Measurements from ENCODE around the gene ZSCAN30. TPM values are rescaled to one million over a fixed set of nuclear protein-coding genes. Genes with fewer than 3 reads are reported as not detected.

ZSCAN30 gene
- total RNA-seq, 1 experiment from 2014 or later: 21.9 TPM

- H3K36me3 Mint-ChIP-seq: peaks cover 53% of the 10 kb centered on the region
- H3K4me1 Mint-ChIP-seq: peaks cover 8% of the 10 kb centered on the region; the same call in 1 of the 2 replicates
- ATAC-seq (no peak), DNase-seq (ENCODE audit: low spot score) (no peak)
- no peaks in the 10 kb centered on the region for H3K27me3 Mint-ChIP-seq (ENCODE audit: low read depth)
- ChIA-PET CTCF (no interaction called here), POLR2A (no interaction called here)
- peak overlapping the region; percentile 65; the same call in 1 of the 2 replicates for H3K27ac Mint-ChIP-seq
- H3K4me3 Mint-ChIP-seq: peak overlapping the region; percentile 92
- TF ChIP-seq EMX1 (CRISPR knock-in tag; IDR thresholded peaks at IDR 0.05) (no peak), NFE2L1 (CRISPR knock-in tag; IDR thresholded peaks at IDR 0.05) (no peak), HMGA2 (CRISPR knock-in tag; IDR thresholded peaks at IDR 0.05) (no peak), SP1 (CRISPR knock-in tag; conservative IDR thresholded peaks at IDR 0.05) (no peak), GTF2I (CRISPR knock-in tag; conservative IDR thresholded peaks at IDR 0.05) (no peak), RORB (CRISPR knock-in tag; IDR thresholded peaks at IDR 0.05) (no peak), MAX (CRISPR knock-in tag; IDR thresholded peaks at IDR 0.05) (no peak), TCF7 (CRISPR knock-in tag; IDR thresholded peaks at IDR 0.05; ENCODE audit: low read depth) (no peak), NR1H2 (CRISPR knock-in tag; IDR thresholded peaks at IDR 0.05) (no peak), HMGXB4 (CRISPR knock-in tag; IDR thresholded peaks at IDR 0.05) (no peak), ZNF423 (CRISPR knock-in tag; IDR thresholded peaks at IDR 0.05) (no peak)
- no peaks in the 10 kb centered on the region for H3K9me3 Mint-ChIP-seq
These were observed 47.6 kb downstream of the ZSCAN30 start for GRCh38 chr18:35242426-35242825.

- H3K4me3 Mint-ChIP-seq: peak overlapping the region; percentile 92
- H3K27ac Mint-ChIP-seq: peak overlapping the region; percentile 98
- H3K27me3 Mint-ChIP-seq (ENCODE audit: low read depth): no peaks in the 10 kb centered on the region
- ChIA-PET POLR2A (interaction anchor here (1.0 to 1.5 kb wide), 4 partner anchors 26 to 114 kb away, joined by 3 to 4 read pairs (median 3); partner anchors contain the start of gene ZNF24), CTCF (interaction anchor here (1.2 to 1.9 kb wide), 4 partner anchors 49 to 215 kb away, joined by 3 to 6 read pairs (median 4); partner anchors contain the start of gene ZSCAN30)
- ATAC-seq (no peak), DNase-seq (ENCODE audit: low spot score) (no peak)
- H3K9me3 Mint-ChIP-seq: no peaks in the 10 kb centered on the region
- H3K36me3 Mint-ChIP-seq: peaks cover 43% of the 10 kb centered on the region
- peaks cover 8% of the 10 kb centered on the region; the same call in 1 of the 2 replicates for H3K4me1 Mint-ChIP-seq
- TF ChIP-seq CTCF (IDR thresholded peaks at IDR 0.05): no peak
- no peak for TF ChIP-seq ZMAT4 (CRISPR knock-in tag; IDR thresholded peaks at IDR 0.05)
- TF ChIP-seq IRF2 (CRISPR knock-in tag; IDR thresholded peaks at IDR 0.05; ENCODE audit: borderline replicate concordance, low read depth): no peak
- no peak for TF ChIP-seq RORB (CRISPR knock-in tag; IDR thresholded peaks at IDR 0.05)
- TF ChIP-seq ZNF281 (CRISPR knock-in tag; IDR thresholded peaks at IDR 0.05): no peak
- no peak for TF ChIP-seq RELA (CRISPR knock-in tag; IDR thresholded peaks at IDR 0.05; ENCODE audit: borderline replicate concordance)
- no peak for TF ChIP-seq NR2C2 (CRISPR knock-in tag; IDR thresholded peaks at IDR 0.05)
- TF ChIP-seq ZNF219 (CRISPR knock-in tag; IDR thresholded peaks at IDR 0.05; ENCODE audit: borderline replicate concordance): no peak
- no peak for TF ChIP-seq FOXP1 (CRISPR knock-in tag; IDR thresholded peaks at IDR 0.05; ENCODE audit: borderline replicate concordance)
- no peak for TF ChIP-seq ZBTB43 (CRISPR knock-in tag; IDR thresholded peaks at IDR 0.05)
- TF ChIP-seq MAX (CRISPR knock-in tag; IDR thresholded peaks at IDR 0.05): no peak
- no peak for TF ChIP-seq TEAD1 (CRISPR knock-in tag; IDR thresholded peaks at IDR 0.05)
- TF ChIP-seq AFF4 (CRISPR knock-in tag; IDR thresholded peaks at IDR 0.05; ENCODE audit: borderline replicate concordance): no peak
- no peak for TF ChIP-seq PRRX2 (CRISPR knock-in tag; IDR thresholded peaks at IDR 0.05)
These were observed 48.6 kb downstream of the ZSCAN30 start for GRCh38 chr18:35241448-35241804.
